Stimulated activated CD8-positive, alpha-beta memory T cell treated with anti-CD3 and anti-CD28 coated beads, Interleukin-2, amount 100 ng/mL, for 48 hours (primary cell): ENCODE results near the gene GRHL1.

Experiments
- DNase-seq, 2 donors: peaks; one replicate each; pipeline ENCODE4 v3.0.0-alpha.2; 2020; ENCODE audit warnings: low read depth in 2 of 2

The GRHL1 gene

GRCh38 chr2:10042301-10043161, 91.0 kb downstream of the GRHL1 start:
- no peak for DNase-seq

- peak; percentile 54 to 55 for DNase-seq
These were observed 91.9 kb downstream of the GRHL1 start, which contains the start of gene KLF11 for GRCh38 chr2:10043256-10043905. Gene KLF11 (plus strand): TSS chr2:10043550. CDS start chr2:10043717, 167 bp downstream.

DNA sequence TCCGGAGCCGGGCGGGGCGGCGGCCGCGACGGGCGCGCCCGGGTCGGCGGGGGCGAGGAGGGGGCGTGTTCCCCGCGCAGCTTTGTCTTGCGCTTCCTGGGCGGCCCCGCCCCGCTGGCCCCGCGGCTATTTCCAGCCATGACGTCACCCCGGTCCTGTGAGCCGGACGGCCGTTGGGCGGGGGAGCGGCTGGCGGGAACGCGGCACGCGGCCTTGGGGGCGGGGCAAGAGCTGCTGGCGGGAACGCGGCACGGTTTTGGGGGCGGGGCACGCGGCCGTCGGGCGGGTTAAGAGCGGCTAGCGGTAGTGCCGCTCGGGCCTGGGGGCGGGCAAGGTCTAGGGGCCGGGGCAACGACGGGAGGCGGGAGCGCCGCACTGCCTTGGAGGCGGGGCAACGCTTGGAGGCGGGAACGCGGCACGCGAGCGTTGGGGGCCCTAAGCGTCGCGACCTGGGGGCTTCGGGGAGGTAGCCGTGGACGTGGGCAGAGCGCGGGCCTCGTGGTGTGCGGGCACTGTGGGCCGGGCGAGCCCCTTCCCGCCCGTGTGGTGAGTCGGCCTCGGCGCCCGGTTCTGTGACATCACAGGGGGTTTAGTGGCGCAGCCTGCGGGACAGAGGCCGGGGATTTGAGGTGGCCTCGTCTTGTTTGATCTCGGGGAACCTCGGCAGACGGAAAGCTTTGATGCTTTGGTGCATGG, 92.6 kb downstream of the GRHL1 start:
- peak; percentile 83 to 96 for DNase-seq

DNA sequence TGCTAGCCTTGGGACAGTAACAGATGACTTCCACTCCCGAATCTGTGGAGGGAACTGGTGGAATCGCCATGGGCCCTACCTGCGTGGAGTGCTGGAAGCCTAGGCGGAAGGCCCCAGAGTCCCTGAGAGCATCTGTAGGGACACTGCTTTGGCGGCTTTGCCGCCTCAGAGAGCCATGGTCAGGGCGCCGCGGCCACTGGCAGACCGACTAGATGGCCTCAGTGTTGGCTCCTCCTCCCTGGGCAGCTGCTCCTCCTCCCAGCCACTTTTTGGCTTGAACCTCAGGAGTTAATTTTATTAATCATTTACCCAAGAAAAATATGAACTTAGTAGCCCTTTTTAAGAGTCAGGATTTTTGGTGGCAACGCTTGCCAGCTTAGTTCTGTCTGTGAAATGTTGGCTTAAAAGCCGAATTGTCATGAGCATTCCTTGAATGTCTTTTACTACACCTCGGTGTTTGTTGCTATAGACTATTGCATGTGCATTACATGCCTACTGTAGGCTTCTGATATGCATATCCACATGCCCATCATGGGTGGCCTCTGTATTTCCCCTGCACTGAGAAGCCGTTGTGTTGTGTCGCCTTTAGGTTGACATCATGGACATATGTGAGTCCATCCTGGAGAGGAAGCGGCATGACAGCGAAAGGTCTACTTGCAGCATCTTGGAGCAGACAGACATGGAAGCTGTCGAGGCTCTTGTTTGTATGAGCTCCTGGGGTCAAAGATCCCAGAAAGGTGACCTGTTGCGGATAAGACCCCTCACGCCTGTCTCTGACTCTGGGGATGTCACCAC, 94.3 kb downstream of the GRHL1 start:
- no peak for DNase-seq

- no peak for DNase-seq
These were observed 95.4 kb downstream of the GRHL1 start for GRCh38 chr2:10046931-10047330.

GRCh38 chr2:10047616-10048500, 96.4 kb downstream of the GRHL1 start:
- no peak for DNase-seq

DNA sequence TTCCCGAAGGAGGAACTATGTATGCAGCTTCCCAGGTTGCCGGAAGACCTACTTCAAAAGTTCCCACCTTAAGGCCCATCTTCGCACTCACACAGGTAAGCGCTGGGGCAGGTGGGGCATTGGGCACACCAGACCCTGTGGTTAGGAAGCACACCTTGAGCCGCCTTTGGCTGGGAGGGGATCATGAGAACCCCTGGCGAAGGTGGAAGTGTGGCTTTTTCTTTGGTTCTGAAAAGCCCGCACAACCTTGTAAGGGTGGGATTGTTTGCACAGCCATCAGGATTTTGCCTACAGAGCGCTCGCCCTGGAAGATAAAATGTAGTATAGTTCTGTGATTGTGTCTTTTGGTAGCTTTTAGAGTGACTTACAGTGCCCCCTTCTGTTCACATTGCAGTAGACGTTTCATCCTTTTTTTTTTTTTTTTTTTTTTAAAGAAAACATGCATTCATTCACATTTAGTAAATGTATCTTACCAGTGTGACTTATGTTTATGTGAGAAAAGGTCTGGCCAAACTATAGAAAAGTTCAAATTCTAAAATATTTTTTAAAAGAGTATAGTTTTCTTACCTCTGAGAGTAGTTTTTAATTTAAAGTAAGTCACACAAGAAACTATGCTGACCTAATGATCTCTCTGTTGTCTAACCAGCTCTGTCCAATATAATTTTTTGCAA, 97.1 kb downstream of the GRHL1 start:
- no peak for DNase-seq
